ENCODE measurements around the gene PNPLA7.

GRCh38 chr9:137430723-137431415 lies 119.3 kb downstream of the PNPLA7 start:
- TF ChIP-seq ELF4 (IDR thresholded peaks at IDR 0.05): no peak
- TF ChIP-seq TARDBP (IDR thresholded peaks at IDR 0.05): no peak
- TF ChIP-seq BHLHE40 (IDR thresholded peaks at IDR 0.05; ENCODE audit: borderline replicate concordance): no peak
- no peak for TF ChIP-seq ARNT (IDR thresholded peaks at IDR 0.05)
- no peak for TF ChIP-seq SUZ12 (IDR thresholded peaks at IDR 0.05)
- no peak for TF ChIP-seq NFRKB (IDR thresholded peaks at IDR 0.05)
- no peak for TF ChIP-seq HDGF (IDR thresholded peaks at IDR 0.05; ENCODE audit: borderline replicate concordance)
- no peak for TF ChIP-seq FOXA1 (IDR thresholded peaks at IDR 0.05)
- TF ChIP-seq FOXK2 (IDR thresholded peaks at IDR 0.05): no peak
- TF ChIP-seq FOXM1 (IDR thresholded peaks at IDR 0.05; ENCODE audit: borderline replicate concordance): no peak
- TF ChIP-seq L3MBTL2 (conservative IDR thresholded peaks at IDR 0.05): no peak
- no peak for TF ChIP-seq PKNOX1 (IDR thresholded peaks at IDR 0.05)
- TF ChIP-seq SP1 (IDR thresholded peaks at IDR 0.05): no peak
- no peak for TF ChIP-seq ZNF384 (IDR thresholded peaks at IDR 0.05)

Data from HEK293T (cell line).